K562 (cell line): ENCODE measurements around the gene ABCB6. TPM values are rescaled to one million over a fixed set of nuclear protein-coding genes. Genes with fewer than 3 reads are reported as not detected.

Experiments
- ARHGAP35 ChIP-seq: fragments of 450-650 bp; IDR thresholded peaks from 2 replicates; pipeline ENCODE4 v1.6.1; 2018; ENCODE audit not compliant: partially characterized antibody
- BCL6 ChIP-seq: fragments of 250-450 bp; sonication (Bioruptor Pico); IDR thresholded peaks from 2 replicates; pipeline ENCODE4 v1.4.0; 2020
- BRF1 ChIP-seq: IDR thresholded peaks from 3 replicates; pipeline ENCODE4 v1.6.1; 2011; ENCODE audit warnings: borderline replicate concordance, mild to moderate bottlenecking; ENCODE audit not compliant: insufficient read length; ENCODE audit errors: extremely low read depth
- CBX3 ChIP-seq, 2 experiments: IDR thresholded peaks; 1 replicate in 1 of 2; 2 replicates in 1 of 2; pipeline ENCODE4 v1.6.1; 2012; ENCODE audit warnings: inconsistent platforms in 2 of 2, low read length in 2 of 2, borderline replicate concordance in 1 of 2, control low read depth in 1 of 2
- COPS2 ChIP-seq: fragments of 450-650 bp; conservative IDR thresholded peaks from 2 replicates; pipeline ENCODE4 v1.6.1; 2016; ENCODE audit warnings: mild to moderate bottlenecking, moderate library complexity
- CTCF ChIP-seq, 3 experiments: IDR thresholded peaks in 2 of 3; conservative IDR thresholded peaks in 1 of 3; 2 replicates each; pipeline ENCODE4 v1.5.1; 2011 to 2012; ENCODE audit warnings: low read length in 3 of 3, mild to moderate bottlenecking in 3 of 3, control low read depth in 2 of 3, improper control_type of control experiment in 1 of 3, inconsistent platforms in 1 of 3, low read depth in 1 of 3, mixed read lengths in 1 of 3, moderate library complexity in 1 of 3; ENCODE audit not compliant: insufficient read depth in 2 of 3
- GTF2F1 ChIP-seq: IDR thresholded peaks from 2 replicates; pipeline ENCODE4 v1.6.1; 2011; ENCODE audit warnings: low read depth, low read length, improper control_type of control experiment
- MGA ChIP-seq: fragments of 450-650 bp; IDR thresholded peaks from 2 replicates; pipeline ENCODE4 v1.6.1; 2016; ENCODE audit warnings: mild to moderate bottlenecking, moderate library complexity
- PATZ1 ChIP-seq: fragments of 250-450 bp; sonication (Bioruptor Pico); IDR thresholded peaks from 2 replicates; pipeline ENCODE4 v1.5.0; 2020; ENCODE audit warnings: mild to moderate bottlenecking, borderline replicate concordance
- polyA plus RNA-seq, 8 experiments: library from polyadenylated mRNA; depleted of rRNA in 4 of 8; stranded (reverse) in 5 of 8; unstranded in 3 of 8; fragments of >200 nt; fragmentation: Nextera tagmentation in 2 of 8; fragmentation: Illumina TruSeq in 1 of 8; extraction: Ambion mirVana in 2 of 8; extraction: Trizol in 1 of 8; gene quantifications; 2 replicates each; pipeline versions ENCODE4 v1.2.1 to v1.2.3, GENCODE V29; 2011 to 2014; ENCODE audit warnings: inconsistent platforms in 1 of 8, missing spikeins in 1 of 8
- total RNA-seq, 7 experiments: library from RNA; depleted of rRNA in 6 of 7; stranded (reverse); fragments of >200 nt in 6 of 7; fragmentation: Illumina TruSeq in 2 of 7; extraction: Trizol in 2 of 7; gene quantifications; 2 replicates each; pipeline versions ENCODE4 v1.2.1 to v1.2.3, GENCODE V29; 2011 to 2021; ENCODE audit warnings: low replicate concordance in 1 of 7

ABCB6 gene
- total and polyA plus RNA-seq, 9 of the 15 experiments (the other 6 are each of a cell fraction or from before 2014, with no cell fraction given) = 3.7 to 29.8 (median 16.8) TPM

- TF ChIP-seq MGA (peak; percentile 77), BCL6 (CRISPR knock-in tag) (no peak), COPS2 (no peak), GTF2F1 (no peak), CTCF (IDR thresholded peaks at IDR 0.05 in 2 of 3, conservative IDR thresholded peaks at IDR 0.05 in 1 of 3; ENCODE audit: insufficient read depth in 2 of 3, low read depth in 1 of 3, low read length in 3 of 3) (peak; percentile 76 to 89 (median 89)), BRF1 (no peak), PATZ1 (CRISPR knock-in tag) (no peak), CBX3 (IDR thresholded peaks at IDR 0.05; ENCODE audit: borderline replicate concordance in 1 of 2, low read length in 2 of 2) (no peak), ARHGAP35 (no peak)
These were observed 58.4 kb downstream of the ABCB6 start, which contains the start of gene NHEJ1 (continued) for GRCh38 chr2:219160186-219161017.
